ENCODE data around the gene NFATC1.

- TF ChIP-seq EZH2 (IDR thresholded peaks at IDR 0.05; ENCODE audit: borderline replicate concordance, low read depth, low read length, severe bottlenecking): no peak
- TF ChIP-seq, protein P1, sequence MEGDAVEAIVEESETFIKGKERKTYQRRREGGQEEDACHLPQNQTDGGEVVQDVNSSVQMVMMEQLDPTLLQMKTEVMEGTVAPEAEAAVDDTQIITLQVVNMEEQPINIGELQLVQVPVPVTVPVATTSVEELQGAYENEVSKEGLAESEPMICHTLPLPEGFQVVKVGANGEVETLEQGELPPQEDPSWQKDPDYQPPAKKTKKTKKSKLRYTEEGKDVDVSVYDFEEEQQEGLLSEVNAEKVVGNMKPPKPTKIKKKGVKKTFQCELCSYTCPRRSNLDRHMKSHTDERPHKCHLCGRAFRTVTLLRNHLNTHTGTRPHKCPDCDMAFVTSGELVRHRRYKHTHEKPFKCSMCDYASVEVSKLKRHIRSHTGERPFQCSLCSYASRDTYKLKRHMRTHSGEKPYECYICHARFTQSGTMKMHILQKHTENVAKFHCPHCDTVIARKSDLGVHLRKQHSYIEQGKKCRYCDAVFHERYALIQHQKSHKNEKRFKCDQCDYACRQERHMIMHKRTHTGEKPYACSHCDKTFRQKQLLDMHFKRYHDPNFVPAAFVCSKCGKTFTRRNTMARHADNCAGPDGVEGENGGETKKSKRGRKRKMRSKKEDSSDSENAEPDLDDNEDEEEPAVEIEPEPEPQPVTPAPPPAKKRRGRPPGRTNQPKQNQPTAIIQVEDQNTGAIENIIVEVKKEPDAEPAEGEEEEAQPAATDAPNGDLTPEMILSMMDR (IDR thresholded peaks at IDR 0.05; ENCODE audit: borderline replicate concordance, extremely low read depth, low read length, poor library complexity, severe bottlenecking): no peak
Measured at GRCh38 chr18:79502782-79503181, 107.1 kb downstream of the NFATC1 start.

All from DND-41 (cell line).